GM10248 (cell line): ENCODE data around the gene POLA1.

Source experiments
- CTCF ChIA-PET: fragments of 300-600 bp; sonication (Branson Sonifier 250); formaldehyde crosslinking; extraction: SDS; loops from one replicate; lab custom pipeline; 2021; ENCODE audit warnings: antibody characterized with exemption; lab: Yijun Ruan, JAX
- POLR2A ChIA-PET: fragments of 350-650 bp; sonication (Branson Sonifier 250); formaldehyde crosslinking; extraction: SDS; loops from one replicate; lab custom pipeline; 2020; ENCODE audit warnings: antibody characterized with exemption; lab: Yijun Ruan, JAX
- DNase-seq: peaks from one replicate; pipeline ENCODE4 v3.0.0; 2012; ENCODE audit errors: extremely low spot score
- TF ChIP-seq, protein P1 (sequence below): IDR thresholded peaks from 2 replicates; pipeline ENCODE4 v1.5.1; 2012; ENCODE audit warnings: mild to moderate bottlenecking, low read depth; ENCODE audit errors: extremely low read depth, missing control alignments, control extremely low read depth

Gene POLA1

GRCh38 chrX:25017667-25018247 is 324.0 kb downstream of the POLA1 start:
- TF ChIP-seq, protein P1, sequence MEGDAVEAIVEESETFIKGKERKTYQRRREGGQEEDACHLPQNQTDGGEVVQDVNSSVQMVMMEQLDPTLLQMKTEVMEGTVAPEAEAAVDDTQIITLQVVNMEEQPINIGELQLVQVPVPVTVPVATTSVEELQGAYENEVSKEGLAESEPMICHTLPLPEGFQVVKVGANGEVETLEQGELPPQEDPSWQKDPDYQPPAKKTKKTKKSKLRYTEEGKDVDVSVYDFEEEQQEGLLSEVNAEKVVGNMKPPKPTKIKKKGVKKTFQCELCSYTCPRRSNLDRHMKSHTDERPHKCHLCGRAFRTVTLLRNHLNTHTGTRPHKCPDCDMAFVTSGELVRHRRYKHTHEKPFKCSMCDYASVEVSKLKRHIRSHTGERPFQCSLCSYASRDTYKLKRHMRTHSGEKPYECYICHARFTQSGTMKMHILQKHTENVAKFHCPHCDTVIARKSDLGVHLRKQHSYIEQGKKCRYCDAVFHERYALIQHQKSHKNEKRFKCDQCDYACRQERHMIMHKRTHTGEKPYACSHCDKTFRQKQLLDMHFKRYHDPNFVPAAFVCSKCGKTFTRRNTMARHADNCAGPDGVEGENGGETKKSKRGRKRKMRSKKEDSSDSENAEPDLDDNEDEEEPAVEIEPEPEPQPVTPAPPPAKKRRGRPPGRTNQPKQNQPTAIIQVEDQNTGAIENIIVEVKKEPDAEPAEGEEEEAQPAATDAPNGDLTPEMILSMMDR: no peak

GRCh38 chrX:25018682-25019081 is 325.0 kb downstream of the POLA1 start:
- TF ChIP-seq, protein P1: no peak
- no peak for DNase-seq
- POLR2A ChIA-PET: no interaction called here
- CTCF ChIA-PET: interaction anchor here (5.4 kb wide), 1 partner anchor 179 kb away, joined by 39 read pairs; no protein-coding TSS in a partner anchor

More at GRCh38 chrX:25017667-25018247, 324.0 kb downstream of the POLA1 start:
- POLR2A ChIA-PET: no interaction called here
- no peak for DNase-seq
- CTCF ChIA-PET: interaction anchor here (1.2 kb wide), 1 partner anchor 9 kb away, joined by 4 read pairs; no protein-coding TSS in a partner anchor

- no peak for DNase-seq
- ChIA-PET POLR2A (no interaction called here), CTCF (interaction anchor here (0.8 to 5.4 kb wide), 12 partner anchors 8 to 624 kb away, joined by 3 to 39 read pairs (median 4); no protein-coding TSS in a partner anchor)
- TF ChIP-seq, protein P1: no peak
Observed at GRCh38 chrX:25019707-25020390, 326.1 kb downstream of the POLA1 start.

DNA sequence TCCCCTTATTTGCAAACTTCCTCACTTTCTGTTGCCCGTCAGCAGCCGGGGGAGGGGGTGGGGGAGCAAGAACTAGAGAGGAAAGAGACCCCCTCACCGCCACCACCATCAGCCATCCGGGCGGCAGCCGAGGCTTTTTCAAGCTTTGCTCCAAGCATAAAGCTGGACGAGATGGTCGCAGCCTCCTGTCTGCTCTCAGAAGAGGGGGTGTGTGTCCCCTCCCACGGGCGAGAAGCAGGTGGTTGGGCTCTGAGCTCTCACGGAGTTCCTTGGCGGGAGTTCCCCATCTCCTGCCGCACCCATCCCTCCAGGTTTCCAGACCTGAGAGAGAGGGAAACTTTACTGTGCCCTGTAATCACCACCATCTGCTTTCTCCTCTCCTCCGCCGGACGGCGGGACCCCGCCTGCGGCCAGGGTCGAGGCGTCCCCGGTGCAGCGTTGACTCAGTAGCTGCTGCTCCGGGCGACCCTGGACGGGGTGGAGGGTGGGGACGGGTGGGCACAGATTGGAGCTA is 326.7 kb downstream of the POLA1 start:
- DNase-seq: no peak
- ChIA-PET POLR2A (no interaction called here), CTCF (interaction anchor here (0.7 to 5.4 kb wide), 14 partner anchors 8 to 625 kb away, joined by 3 to 39 read pairs (median 4); no protein-coding TSS in a partner anchor)
- TF ChIP-seq, protein P1: no peak

GRCh38 chrX:25020905-25021449 is 327.3 kb downstream of the POLA1 start:
- DNase-seq: peak; percentile 67
- TF ChIP-seq, protein P1: peak; percentile 70
- CTCF ChIA-PET: interaction anchor here (0.7 to 5.4 kb wide), 17 partner anchors 8 to 625 kb away, joined by 3 to 39 read pairs (median 4); no protein-coding TSS in a partner anchor
- POLR2A ChIA-PET: no interaction called here
